ENCODE results near the gene SKI.
"Not testable (repeated sequence)": the region's sequence is repeated elsewhere in the genome, so short reads cannot be mapped to it uniquely, and the experiment has no call there.

The SKI gene

GRCh38 chr1:2313651-2314261 is 85.6 kb downstream of the SKI start:
- no peak for DNase-seq

- DNase-seq, result no peak
These were observed 86.2 kb downstream of the SKI start for GRCh38 chr1:2314273-2314802.

- DNase-seq, result no peak
These were observed 86.9 kb downstream of the SKI start for GRCh38 chr1:2314803-2315673.

- no peak for DNase-seq
These were observed 87.7 kb downstream of the SKI start for GRCh38 chr1:2315674-2316450.

GRCh38 chr1:2316451-2316961 is 88.4 kb downstream of the SKI start:
- DNase-seq, result no peak

- DNase-seq, result no peak
These were observed 89.3 kb downstream of the SKI start for GRCh38 chr1:2317230-2318065.

- no peak for DNase-seq
These were observed 90.5 kb downstream of the SKI start for GRCh38 chr1:2318314-2319278.

GRCh38 chr1:2319291-2319690 is 91.2 kb downstream of the SKI start:
- no peak for DNase-seq

- no peak for DNase-seq
These were observed 91.9 kb downstream of the SKI start for GRCh38 chr1:2320006-2320405.

- DNase-seq, result no peak
These were observed 92.9 kb downstream of the SKI start for GRCh38 chr1:2320760-2321667.

- DNase-seq, result no peak
These were observed 94.0 kb downstream of the SKI start for GRCh38 chr1:2322065-2322571.

- no peak for DNase-seq
These were observed 94.6 kb downstream of the SKI start for GRCh38 chr1:2322581-2323211.

- DNase-seq, result no peak
These were observed 95.4 kb downstream of the SKI start for GRCh38 chr1:2323451-2323974.

GRCh38 chr1:2324553-2325366 is 96.6 kb downstream of the SKI start:
- no peak for DNase-seq

GRCh38 chr1:2326524-2326923 is 98.4 kb downstream of the SKI start:
- no peak for DNase-seq

- DNase-seq, result not testable (repeated sequence)
These were observed 99.0 kb downstream of the SKI start for GRCh38 chr1:2327162-2327561.

GRCh38 chr1:2327841-2328240 is 99.7 kb downstream of the SKI start:
- DNase-seq, result no peak

Measured in DMS 273 treated with DMSO at 0.1 percent for 48 hours (cell line).